Chondrocyte (in vitro differentiated cells): Measurements from ENCODE around the gene KCNAB3. TPM values are rescaled to one million over a fixed set of nuclear protein-coding genes. Genes with fewer than 3 reads are reported as not detected.

Source experiments
- DNase-seq: peaks from one replicate; pipeline ENCODE4 v3.0.0; 2021; ENCODE audit warnings: mixed read lengths, low spot score
- H3K27ac Mint-ChIP-seq: one replicate; pipeline ENCODE4 v1.8.0; 2021; ENCODE audit warnings: mild to moderate bottlenecking, moderate library complexity, mixed read lengths; ENCODE audit not compliant: unreplicated experiment
- H3K27me3 Mint-ChIP-seq: 2 replicates; pipeline ENCODE4 v1.8.0; 2021; ENCODE audit warnings: low read depth, mixed read lengths
- H3K36me3 Mint-ChIP-seq: 2 replicates; pipeline ENCODE4 v1.8.0; 2021; ENCODE audit warnings: low read depth, mixed read lengths
- H3K4me1 Mint-ChIP-seq: 2 replicates; pipeline ENCODE4 v1.8.0; 2021; ENCODE audit warnings: low read depth, mild to moderate bottlenecking, mixed read lengths
- H3K4me3 Mint-ChIP-seq: one replicate; pipeline ENCODE4 v1.8.0; 2021; ENCODE audit warnings: mild to moderate bottlenecking, moderate library complexity, mixed read lengths; ENCODE audit not compliant: unreplicated experiment
- H3K9me3 Mint-ChIP-seq: 2 replicates; pipeline ENCODE4 v1.8.0; 2021; ENCODE audit warnings: low read depth, mixed read lengths
- CTCF ChIP-seq: fragments of 200-600 bp; sonication (generic); IDR thresholded peaks from 2 replicates; pipeline ENCODE4 v1.5.0; 2021; ENCODE audit warnings: antibody characterized with exemption, mild to moderate bottlenecking, moderate library complexity
- total RNA-seq: library from RNA; stranded (reverse); gene quantifications from 3 replicates; pipeline ENCODE4 v1.2.1, GENCODE V29; 2021

Gene KCNAB3
- total RNA-seq, 1 donor from 2014 or later, result 2.3 TPM

- no peaks in the 10 kb centered on the region for H3K9me3 Mint-ChIP-seq
- no peaks in the 10 kb centered on the region for H3K27me3 Mint-ChIP-seq
- no peak overlapping the region for H3K4me3 Mint-ChIP-seq
- no peak for DNase-seq
- no peak overlapping the region for H3K27ac Mint-ChIP-seq
- peaks cover 53% of the 10 kb centered on the region for H3K36me3 Mint-ChIP-seq
- no peaks in the 10 kb centered on the region for H3K4me1 Mint-ChIP-seq
- no peak for TF ChIP-seq CTCF
Measured at GRCh38 chr17:7947651-7948050, 18.0 kb upstream of the KCNAB3 start.

- H3K27me3 Mint-ChIP-seq, result no peaks in the 10 kb centered on the region
- H3K4me3 Mint-ChIP-seq, result no peak overlapping the region
- no peaks in the 10 kb centered on the region for H3K9me3 Mint-ChIP-seq
- H3K36me3 Mint-ChIP-seq, result peaks cover 52% of the 10 kb centered on the region
- no peaks in the 10 kb centered on the region for H3K4me1 Mint-ChIP-seq
- H3K27ac Mint-ChIP-seq, result no peak overlapping the region
- no peak for TF ChIP-seq CTCF
- DNase-seq, result no peak
Measured at GRCh38 chr17:7946441-7946840, 16.8 kb upstream of the KCNAB3 start.

- TF ChIP-seq CTCF, result no peak
- Mint-ChIP-seq H3K4me3 (no peak overlapping the region), H3K27me3 (no peaks in the 10 kb centered on the region), H3K36me3 (peaks cover 54% of the 10 kb centered on the region), H3K27ac (no peak overlapping the region), H3K4me1 (no peaks in the 10 kb centered on the region), H3K9me3 (no peaks in the 10 kb centered on the region)
- DNase-seq, result no peak
Measured at GRCh38 chr17:7945651-7946050, 16.0 kb upstream of the KCNAB3 start.

GRCh38 chr17:7944326-7944725 lies 14.7 kb upstream of the KCNAB3 start:
- Mint-ChIP-seq H3K9me3 (no peaks in the 10 kb centered on the region), H3K27me3 (no peaks in the 10 kb centered on the region), H3K4me3 (no peak overlapping the region), H3K27ac (no peak overlapping the region), H3K36me3 (peaks cover 53% of the 10 kb centered on the region), H3K4me1 (no peaks in the 10 kb centered on the region)
- TF ChIP-seq CTCF, result no peak
- DNase-seq, result no peak

GRCh38 chr17:7943291-7943690 lies 13.6 kb upstream of the KCNAB3 start:
- DNase-seq, result no peak
- Mint-ChIP-seq H3K9me3 (no peaks in the 10 kb centered on the region), H3K36me3 (peaks cover 44% of the 10 kb centered on the region), H3K27ac (no peak overlapping the region), H3K27me3 (no peaks in the 10 kb centered on the region), H3K4me1 (no peaks in the 10 kb centered on the region), H3K4me3 (no peak overlapping the region)
- no peak for TF ChIP-seq CTCF
